ENCODE results near the gene GYG1.

Gene GYG1

DNA sequence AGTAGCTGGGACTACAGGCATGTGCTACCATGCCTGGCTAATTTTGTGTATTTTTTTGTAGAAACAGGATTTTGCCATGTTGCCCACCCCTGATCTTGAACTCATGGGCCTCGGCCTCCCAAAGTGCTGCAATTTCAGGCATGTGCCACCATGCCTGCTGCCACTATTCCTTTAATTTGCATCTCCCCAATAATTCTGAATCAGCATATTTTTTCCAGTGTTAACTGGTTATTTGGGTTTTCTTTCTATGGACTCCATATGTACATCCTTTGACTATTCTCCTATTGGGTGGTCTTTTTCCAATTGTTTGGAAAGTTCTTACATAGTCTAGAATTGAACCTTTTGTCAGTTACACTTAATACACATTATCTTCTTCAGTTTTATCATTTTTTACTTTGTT, 66.9 kb downstream of the GYG1 start:
- H3K27me3 Mint-ChIP-seq (ENCODE audit: low read depth): no peaks in the 10 kb centered on the region

DNA sequence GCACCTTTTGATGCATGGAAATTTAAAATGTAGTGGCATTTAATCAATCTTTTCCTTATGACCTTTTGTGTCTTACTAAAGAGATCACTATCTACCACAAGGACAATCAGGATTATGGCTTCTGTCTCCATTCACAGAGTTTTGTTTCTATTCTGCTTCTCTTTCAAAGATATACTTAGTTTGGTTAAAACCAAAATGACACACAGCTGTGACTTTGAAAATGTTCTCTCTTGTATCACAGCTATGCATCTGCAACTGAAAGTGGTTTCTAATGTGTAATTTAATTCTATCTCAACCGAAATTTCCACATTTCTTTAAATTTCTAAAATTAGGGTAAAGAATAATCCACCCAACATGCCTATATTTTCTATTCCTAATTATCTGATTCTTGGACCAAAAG, 67.3 kb downstream of the GYG1 start:
- no peak for DNase-seq (ENCODE audit: low spot score)
- Mint-ChIP-seq H3K27me3 (ENCODE audit: low read depth) (no peaks in the 10 kb centered on the region), H3K27ac (no peak overlapping the region), H3K36me3 (ENCODE audit: low read depth) (peaks cover 50% of the 10 kb centered on the region), H3K4me1 (ENCODE audit: low read depth) (peaks cover 3% of the 10 kb centered on the region), H3K9me3 (peaks cover 2% of the 10 kb centered on the region), H3K4me3 (no peak overlapping the region)

More for the DNA sequence above, 66.9 kb downstream of the GYG1 start:
- Mint-ChIP-seq H3K9me3 (peaks cover 6% of the 10 kb centered on the region), H3K36me3 (ENCODE audit: low read depth) (peaks cover 49% of the 10 kb centered on the region), H3K4me3 (no peak overlapping the region), H3K27ac (no peak overlapping the region), H3K4me1 (ENCODE audit: low read depth) (peaks cover 3% of the 10 kb centered on the region)
- no peak for DNase-seq (ENCODE audit: low spot score)

DNA sequence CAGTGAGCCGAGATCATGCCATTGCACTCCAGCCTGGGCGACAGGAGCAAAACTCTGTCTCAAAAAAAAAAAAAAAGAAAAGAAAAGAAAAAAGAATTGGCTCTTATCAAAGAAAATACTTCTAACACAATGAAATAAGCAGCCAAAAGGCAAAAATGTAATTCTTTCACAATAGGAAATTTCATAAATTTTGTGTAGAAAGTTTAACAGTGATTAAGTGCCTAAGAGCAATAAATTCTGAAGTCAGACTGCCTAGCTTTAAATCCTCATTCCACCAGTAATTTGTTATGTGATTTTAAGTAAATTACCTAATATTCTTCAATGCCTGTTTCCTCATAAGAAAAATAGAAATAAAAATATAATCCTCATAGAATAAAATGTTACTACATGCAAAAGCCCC, 70.4 kb downstream of the GYG1 start:
- no peaks in the 10 kb centered on the region for H3K9me3 Mint-ChIP-seq
- H3K36me3 Mint-ChIP-seq (ENCODE audit: low read depth): peaks cover 43% of the 10 kb centered on the region
- peaks cover 3% of the 10 kb centered on the region for H3K4me1 Mint-ChIP-seq (ENCODE audit: low read depth)
- H3K27ac Mint-ChIP-seq: no peak overlapping the region
- H3K27me3 Mint-ChIP-seq (ENCODE audit: low read depth): no peaks in the 10 kb centered on the region
- no peak for DNase-seq (ENCODE audit: low spot score)
- no peak overlapping the region for H3K4me3 Mint-ChIP-seq

DNA sequence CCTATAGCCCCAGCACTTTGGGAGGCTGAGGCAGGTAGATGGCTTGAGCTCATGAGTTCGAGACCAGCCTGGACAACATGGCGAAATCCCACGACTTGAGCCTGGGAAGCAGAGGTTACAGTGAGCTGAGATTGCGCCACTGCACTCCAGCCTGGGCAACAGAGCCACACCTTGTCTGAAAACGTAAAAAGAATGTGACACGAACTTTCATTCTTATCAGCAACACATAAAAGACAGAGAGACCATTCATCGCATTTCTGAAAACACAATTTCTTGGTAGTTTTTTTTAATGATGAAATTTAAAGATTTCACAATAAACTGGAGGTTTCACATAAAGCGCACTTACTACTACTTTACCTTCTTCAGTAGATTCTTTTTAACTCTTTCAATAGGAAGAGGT, 76.5 kb downstream of the GYG1 start:
- no peak for DNase-seq (ENCODE audit: low spot score)
- H3K4me1 Mint-ChIP-seq (ENCODE audit: low read depth): no peaks in the 10 kb centered on the region
- H3K36me3 Mint-ChIP-seq (ENCODE audit: low read depth): peaks cover 31% of the 10 kb centered on the region
- no peak overlapping the region for H3K4me3 Mint-ChIP-seq
- no peaks in the 10 kb centered on the region for H3K27me3 Mint-ChIP-seq (ENCODE audit: low read depth)
- no peak overlapping the region for H3K27ac Mint-ChIP-seq
- H3K9me3 Mint-ChIP-seq: no peaks in the 10 kb centered on the region

Measured in T-helper 2 cell treated with Interferon-gamma antibody and Interleukin-4, amounts not matched to agents 5 μg/mL and 100 μg/mL, for 36 hours (primary cell).